Stomach (tissue), 9 donors: Measurements from ENCODE around the gene LRP1B. TPM values are rescaled to one million over a fixed set of nuclear protein-coding genes. Genes with fewer than 3 reads are reported as not detected.

Source experiments
- DNase-seq, 2 donors: peaks; one replicate each; pipeline versions ENCODE4 v3.0.0 to v3.0.0-alpha.2; 2013 to 2019
- H3K27ac ChIP-seq, 5 donors: fragments of 200-600 bp in 4 of 5; sonication (generic) in 4 of 5; one replicate each; pipeline ENCODE4 v1.5.1; 2013 to 2019; ENCODE audit warnings: mild to moderate bottlenecking in 1 of 5, moderate library complexity in 1 of 5
- H3K27me3 ChIP-seq, 3 donors: fragments of 200-600 bp; sonication (generic); one replicate each; pipeline ENCODE4 v1.5.1; 2017 to 2019; ENCODE audit warnings: mixed run types in 1 of 3
- H3K36me3 ChIP-seq, 4 donors: fragments of 200-600 bp; sonication (generic); 1 replicate in 3 of 4; 2 replicates in 1 of 4; pipeline ENCODE4 v1.5.1; 2016 to 2019
- H3K4me1 ChIP-seq, 4 donors: fragments of 200-600 bp; sonication (generic); one replicate each; pipeline ENCODE4 v1.5.1; 2016 to 2019
- H3K4me3 ChIP-seq, 4 donors: fragments of 200-600 bp; sonication (generic) in 3 of 4; one replicate each; pipeline ENCODE4 v1.5.1; 2016 to 2019; ENCODE audit warnings: mild to moderate bottlenecking in 1 of 4
- H3K9me3 ChIP-seq, 4 donors: fragments of 200-600 bp; sonication (generic); one replicate each; pipeline ENCODE4 v1.5.1; 2016 to 2019
- EP300 ChIP-seq: sonication (generic); formaldehyde crosslinking; IDR thresholded peaks from one replicate; pipeline ENCODE4 v1.6.1; 2017; ENCODE audit warnings: antibody characterized with exemption
- POLR2A ChIP-seq, 4 donors: fragments of 450-650 bp; IDR thresholded peaks; one replicate each; pipeline ENCODE4 v1.6.1; 2016; ENCODE audit warnings: antibody characterized with exemption in 4 of 4, control low read depth in 2 of 4, mild to moderate bottlenecking in 1 of 4, moderate library complexity in 1 of 4
- POLR2AphosphoS5 ChIP-seq, 3 donors: sonication (generic); formaldehyde crosslinking; IDR thresholded peaks; one replicate each; pipeline ENCODE4 v1.6.1; 2016; ENCODE audit warnings: antibody characterized with exemption in 3 of 3
- WGBS, 5 donors: extraction: QIAGEN DNeasy Blood & Tissue Kit in 3 of 5; methylation state at CpG; one replicate each; pipeline versions ENCODE4 v1.1.5 to v1.1.7; 2013 to 2018; 5-methylcytosine and 5-hydroxymethylcytosine counted together
- intact Hi-C: fragments of 100-400 bp; cut with DNase I; formaldehyde crosslinking; loops from one replicate; pipeline ENCODE4 v1.15.1; 2023; ENCODE audit warnings: low total_unique reads
- polyA plus RNA-seq, 3 donors: library from polyadenylated mRNA; stranded (reverse); fragments of 200-250 nt; gene quantifications; one replicate each; pipeline ENCODE4 v1.2.3, GENCODE V29; 2013
- total RNA-seq, 5 donors: library from RNA; depleted of rRNA; stranded (reverse); fragments of >200 nt; gene quantifications; one replicate each; pipeline versions ENCODE4 v1.1.0 to v1.2.3, GENCODE V29; 2014 to 2016
- TF ChIP-seq, protein P1 (sequence below), 7 experiments: fragments of 450-650 bp in 4 of 7; fragments of 200-600 bp in 3 of 7; sonication (generic) in 3 of 7; IDR thresholded peaks; one replicate each; pipeline ENCODE4 v1.5.1; 2016 to 2019; ENCODE audit warnings: antibody characterized with exemption in 7 of 7, control low read depth in 2 of 7, mild to moderate bottlenecking in 1 of 7
- donor health status: healthy with polysubstance abuse.
- donor health status: Bipolar disorder and iron deficiency.
- donor health status: healthy.

Gene LRP1B
- total and polyA plus RNA-seq, 8 donors: under 0.01 to 9.0 (median 0.38) TPM

GRCh38 chr2:140247451-140248195 lies 1883.2 kb downstream of the LRP1B start:
- DNase-seq: no peak
- H3K9me3 ChIP-seq: no peaks in the 10 kb centered on the region
- no peaks in the 10 kb centered on the region for H3K36me3 ChIP-seq
- no peaks in the 10 kb centered on the region for H3K27me3 ChIP-seq
- 70 to 75% (median 72%) methylated on average over 4 of the region's 4 CpGs for WGBS, 5 donors
- no peaks in the 10 kb centered on the region for H3K4me1 ChIP-seq
- no peak overlapping the region for H3K27ac ChIP-seq
- H3K4me3 ChIP-seq: no peak overlapping the region
- intact Hi-C loops: no loop called here
- no peak for TF ChIP-seq EP300
- TF ChIP-seq POLR2A (IDR thresholded peaks at IDR 0.05): no peak
- no peak for TF ChIP-seq POLR2AphosphoS5 (IDR thresholded peaks at IDR 0.05)
- TF ChIP-seq, protein P1, sequence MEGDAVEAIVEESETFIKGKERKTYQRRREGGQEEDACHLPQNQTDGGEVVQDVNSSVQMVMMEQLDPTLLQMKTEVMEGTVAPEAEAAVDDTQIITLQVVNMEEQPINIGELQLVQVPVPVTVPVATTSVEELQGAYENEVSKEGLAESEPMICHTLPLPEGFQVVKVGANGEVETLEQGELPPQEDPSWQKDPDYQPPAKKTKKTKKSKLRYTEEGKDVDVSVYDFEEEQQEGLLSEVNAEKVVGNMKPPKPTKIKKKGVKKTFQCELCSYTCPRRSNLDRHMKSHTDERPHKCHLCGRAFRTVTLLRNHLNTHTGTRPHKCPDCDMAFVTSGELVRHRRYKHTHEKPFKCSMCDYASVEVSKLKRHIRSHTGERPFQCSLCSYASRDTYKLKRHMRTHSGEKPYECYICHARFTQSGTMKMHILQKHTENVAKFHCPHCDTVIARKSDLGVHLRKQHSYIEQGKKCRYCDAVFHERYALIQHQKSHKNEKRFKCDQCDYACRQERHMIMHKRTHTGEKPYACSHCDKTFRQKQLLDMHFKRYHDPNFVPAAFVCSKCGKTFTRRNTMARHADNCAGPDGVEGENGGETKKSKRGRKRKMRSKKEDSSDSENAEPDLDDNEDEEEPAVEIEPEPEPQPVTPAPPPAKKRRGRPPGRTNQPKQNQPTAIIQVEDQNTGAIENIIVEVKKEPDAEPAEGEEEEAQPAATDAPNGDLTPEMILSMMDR (IDR thresholded peaks at IDR 0.05): no peak

GRCh38 chr2:140246957-140247356 lies 1883.9 kb downstream of the LRP1B start:
- DNase-seq: no peak
- intact Hi-C loops: no loop called here
- no peaks in the 10 kb centered on the region for H3K27me3 ChIP-seq
- TF ChIP-seq, protein P1 (IDR thresholded peaks at IDR 0.05): no peak
- TF ChIP-seq POLR2A (IDR thresholded peaks at IDR 0.05): no peak
- TF ChIP-seq POLR2AphosphoS5 (IDR thresholded peaks at IDR 0.05): no peak
- TF ChIP-seq EP300: no peak
- no peaks in the 10 kb centered on the region for H3K9me3 ChIP-seq
- H3K4me1 ChIP-seq: no peaks in the 10 kb centered on the region
- no peak overlapping the region for H3K27ac ChIP-seq
- no peak overlapping the region for H3K4me3 ChIP-seq
- H3K36me3 ChIP-seq: no peaks in the 10 kb centered on the region
- 60 to 78% (median 67%) methylated on average over 1 of the region's 1 CpG for WGBS, 5 donors

DNA sequence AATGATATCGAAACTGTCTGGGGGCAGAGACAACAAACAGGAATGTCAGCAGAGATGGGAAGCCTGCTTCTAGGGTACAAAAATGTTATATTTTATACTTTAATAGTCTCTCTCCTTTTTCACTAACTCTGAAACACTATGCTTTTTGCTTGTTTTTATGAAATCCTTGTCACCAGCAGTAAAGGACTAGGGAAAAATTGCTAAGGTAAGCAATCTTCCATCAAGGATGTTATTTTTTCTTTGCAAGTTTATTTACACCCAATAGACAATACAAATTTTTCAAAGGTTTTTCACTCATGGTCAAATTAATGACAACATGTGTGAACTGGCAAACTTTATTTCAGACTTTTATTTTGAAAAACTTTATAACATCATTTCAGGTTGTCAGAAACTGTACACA lies 1884.8 kb downstream of the LRP1B start:
- DNase-seq: no peak
- H3K4me3 ChIP-seq: no peak overlapping the region
- WGBS, 5 donors: 76 to 92% (median 85%) methylated on average over 1 of the region's 1 CpG
- no peaks in the 10 kb centered on the region for H3K9me3 ChIP-seq
- intact Hi-C loops: no loop called here
- H3K36me3 ChIP-seq: no peaks in the 10 kb centered on the region
- TF ChIP-seq, protein P1 (IDR thresholded peaks at IDR 0.05): no peak
- TF ChIP-seq EP300 (no peak), POLR2A (IDR thresholded peaks at IDR 0.05) (no peak), POLR2AphosphoS5 (IDR thresholded peaks at IDR 0.05) (no peak)
- no peaks in the 10 kb centered on the region for H3K4me1 ChIP-seq
- H3K27ac ChIP-seq: no peak overlapping the region
- H3K27me3 ChIP-seq: no peaks in the 10 kb centered on the region

- no peaks in the 10 kb centered on the region for H3K9me3 ChIP-seq
- intact Hi-C loops: no loop called here
- DNase-seq: no peak
- no peak overlapping the region for H3K4me3 ChIP-seq
- TF ChIP-seq POLR2AphosphoS5 (IDR thresholded peaks at IDR 0.05) (no peak), POLR2A (IDR thresholded peaks at IDR 0.05) (no peak), EP300 (no peak)
- TF ChIP-seq, protein P1 (IDR thresholded peaks at IDR 0.05): no peak
- H3K27me3 ChIP-seq: no peaks in the 10 kb centered on the region
- no peaks in the 10 kb centered on the region for H3K4me1 ChIP-seq
- H3K27ac ChIP-seq: no peak overlapping the region
- 94 to 100% (median 97%) methylated on average over 1 of the region's 1 CpG for WGBS, 5 donors
- no peaks in the 10 kb centered on the region for H3K36me3 ChIP-seq
These were observed 1887.9 kb downstream of the LRP1B start for GRCh38 chr2:140242889-140243288.
